ENCODE data around the gene KRTAP10-4. TPM values are rescaled to one million over a fixed set of nuclear protein-coding genes. Genes with fewer than 3 reads are reported as not detected.
"Not testable (repeated sequence)": the region's sequence is repeated elsewhere in the genome, so short reads cannot be mapped to it uniquely, and the experiment has no call there.

The KRTAP10-4 gene
- total RNA-seq (not detected in 2 replicates), polyA plus RNA-seq (not detected in 2 replicates), polyA minus RNA-seq (ENCODE audit: low replicate concordance) (not detected in 2 replicates)
- polyA plus RNA-seq (2012): not detected in 2 replicates

- not testable (repeated sequence) for H3K4me1 ChIP-seq (ENCODE audit: control insufficient read depth, extremely low read depth, insufficient read depth, low read length); H3K79me2 ChIP-seq (ENCODE audit: control insufficient read depth, insufficient read depth, low read length); H3K4me3 ChIP-seq (replicated peaks in 1 of 4; ENCODE audit: control extremely low read depth in 1 of 4, insufficient read depth in 1 of 4, low read depth in 3 of 4, low read length in 4 of 4); H3K4me2 ChIP-seq (ENCODE audit: extremely low read depth, insufficient read depth, low read length); H3K27ac ChIP-seq (ENCODE audit: insufficient read depth, low read length); H2AFZ ChIP-seq (ENCODE audit: low read length); H4K20me1 ChIP-seq (ENCODE audit: control insufficient read depth, extremely low read depth, insufficient read depth, low read length); H3K27me3 ChIP-seq (ENCODE audit: control insufficient read depth, insufficient read depth, low read length); DNase-seq (ENCODE audit: low read depth in 2 of 2); H3K9ac ChIP-seq (ENCODE audit: insufficient read depth, low read length); H3K9me3 ChIP-seq (ENCODE audit: control insufficient read depth, insufficient read depth, low read depth, low read length); H3K36me3 ChIP-seq (ENCODE audit: control insufficient read depth, insufficient read depth, low read length)
Measured at GRCh38 chr21:44573630-44574456, at the start of gene KRTAP10-4. Gene KRTAP10-4 (plus strand): TSS chr21:44573729. CDS start chr21:44573759, 30 bp downstream.

GRCh38 chr21:44524414-44525371 is 48.8 kb upstream of the KRTAP10-4 start:
- no peak for DNase-seq (ENCODE audit: low read depth in 2 of 2)
- Histone ChIP-seq H3K9ac (ENCODE audit: insufficient read depth, low read length) (no peak overlapping the region), H3K9me3 (ENCODE audit: control insufficient read depth, insufficient read depth, low read depth, low read length) (no peaks in the 10 kb centered on the region), H3K4me2 (ENCODE audit: extremely low read depth, insufficient read depth, low read length) (no peak overlapping the region), H3K27ac (ENCODE audit: insufficient read depth, low read length) (no peak overlapping the region), H3K4me3 (replicated peaks in 1 of 4; ENCODE audit: control extremely low read depth in 1 of 4, insufficient read depth in 1 of 4, low read depth in 3 of 4, low read length in 4 of 4) (no peak overlapping the region), H3K4me1 (ENCODE audit: control insufficient read depth, extremely low read depth, insufficient read depth, low read length) (no peaks in the 10 kb centered on the region), H3K36me3 (ENCODE audit: control insufficient read depth, insufficient read depth, low read length) (no peaks in the 10 kb centered on the region), H4K20me1 (ENCODE audit: control insufficient read depth, extremely low read depth, insufficient read depth, low read length) (no peaks in the 10 kb centered on the region), H2AFZ (ENCODE audit: low read length) (no peak overlapping the region), H3K27me3 (ENCODE audit: control insufficient read depth, insufficient read depth, low read length) (no peaks in the 10 kb centered on the region), H3K79me2 (ENCODE audit: control insufficient read depth, insufficient read depth, low read length) (no peaks in the 10 kb centered on the region)
- no peak for TF ChIP-seq EZH2 (IDR thresholded peaks at IDR 0.05; ENCODE audit: low read length, missing control alignments)
- no peak for TF ChIP-seq CTCF (conservative IDR thresholded peaks at IDR 0.05 in 1 of 2, IDR thresholded peaks at IDR 0.05 in 1 of 2; ENCODE audit: low read depth in 1 of 2, low read length in 2 of 2)

GRCh38 chr21:44525391-44526095 is 48.0 kb upstream of the KRTAP10-4 start:
- Histone ChIP-seq H3K9me3 (ENCODE audit: control insufficient read depth, insufficient read depth, low read depth, low read length) (no peaks in the 10 kb centered on the region), H4K20me1 (ENCODE audit: control insufficient read depth, extremely low read depth, insufficient read depth, low read length) (no peaks in the 10 kb centered on the region), H3K4me2 (ENCODE audit: extremely low read depth, insufficient read depth, low read length) (no peak overlapping the region), H3K27me3 (ENCODE audit: control insufficient read depth, insufficient read depth, low read length) (no peaks in the 10 kb centered on the region), H3K4me1 (ENCODE audit: control insufficient read depth, extremely low read depth, insufficient read depth, low read length) (no peaks in the 10 kb centered on the region), H2AFZ (ENCODE audit: low read length) (no peak overlapping the region), H3K9ac (ENCODE audit: insufficient read depth, low read length) (no peak overlapping the region), H3K79me2 (ENCODE audit: control insufficient read depth, insufficient read depth, low read length) (no peaks in the 10 kb centered on the region), H3K4me3 (replicated peaks in 1 of 4; ENCODE audit: control extremely low read depth in 1 of 4, insufficient read depth in 1 of 4, low read depth in 3 of 4, low read length in 4 of 4) (no peak overlapping the region), H3K27ac (ENCODE audit: insufficient read depth, low read length) (no peak overlapping the region), H3K36me3 (ENCODE audit: control insufficient read depth, insufficient read depth, low read length) (no peaks in the 10 kb centered on the region)
- no peak for DNase-seq (ENCODE audit: low read depth in 2 of 2)
- TF ChIP-seq CTCF (conservative IDR thresholded peaks at IDR 0.05 in 1 of 2, IDR thresholded peaks at IDR 0.05 in 1 of 2; ENCODE audit: low read depth in 1 of 2, low read length in 2 of 2) (no peak), EZH2 (IDR thresholded peaks at IDR 0.05; ENCODE audit: low read length, missing control alignments) (no peak)
